Measurements from ENCODE around the gene PCAT6. TPM values are rescaled to one million over a fixed set of nuclear protein-coding genes. Genes with fewer than 3 reads are reported as not detected.

PCAT6 gene
- total RNA-seq, 1 experiment from 2014 or later: 4.8 TPM

GRCh38 chr1:202802998-202803932 is 7.5 kb upstream of the PCAT6 start:
- no peak overlapping the region for H2BK20ac ChIP-seq (ENCODE audit: low read depth, low read length, poor library complexity, severe bottlenecking)
- H3K4me1 ChIP-seq (ENCODE audit: insufficient read depth, low read length): peaks cover 2% of the 10 kb centered on the region; the same call in 1 of the 2 replicates
- no peak overlapping the region for H2BK120ac ChIP-seq (ENCODE audit: low read depth, low read length, poor library complexity, severe bottlenecking)
- no peak overlapping the region for H3K4ac ChIP-seq (ENCODE audit: low read depth, low read length)
- no peak overlapping the region for H2BK5ac ChIP-seq (ENCODE audit: insufficient read length, low read length)
- no peak overlapping the region for H4K91ac ChIP-seq (ENCODE audit: insufficient read length, low read depth, low read length)
- H3K14ac ChIP-seq (ENCODE audit: insufficient read depth, low read length): no peak overlapping the region
- no peak overlapping the region for H3K9ac ChIP-seq (ENCODE audit: extremely low read depth, insufficient read length, low read length)
- peaks cover 46 to 47% of the 10 kb centered on the region in 2 experiments for H3K4me1 Mint-ChIP-seq
- H3K56ac ChIP-seq (ENCODE audit: insufficient read length, low read depth, low read length): no peak overlapping the region
- no peak overlapping the region for H2BK12ac ChIP-seq (ENCODE audit: insufficient read length, low read depth, low read length)
- no peaks in the 10 kb centered on the region for H3K27me3 ChIP-seq (ENCODE audit: insufficient read depth, low read length)
- H3K27ac ChIP-seq (ENCODE audit: insufficient read length, low read depth, low read length): no peak overlapping the region
- no peak for DNase-seq
- TF ChIP-seq CTCF (conservative IDR thresholded peaks at IDR 0.05): no peak
- no peak overlapping the region for H2AFZ ChIP-seq (ENCODE audit: low read length)
- no peak overlapping the region for H4K5ac ChIP-seq (ENCODE audit: insufficient read length, low read depth, low read length)
- H3K4me2 ChIP-seq (ENCODE audit: insufficient read depth, insufficient read length, low read length): no peak overlapping the region
- peaks cover 11% of the 10 kb centered on the region for H3K23me2 ChIP-seq (ENCODE audit: insufficient read length, low read depth, low read length, poor library complexity, severe bottlenecking)
- peak overlapping the region in 1 of 2 experiments; percentile 51; a peak in 2 of 5 replicates for H3K4me3 Mint-ChIP-seq
- H3K27me3 Mint-ChIP-seq (ENCODE audit: low read depth): no peaks in the 10 kb centered on the region
- no peak overlapping the region for H3K18ac ChIP-seq (ENCODE audit: insufficient read length, low read depth, low read length)
- no CpG with 5 or more reads among the region's 15 CpGs for WGBS (ENCODE audit: extremely low coverage, insufficient read length, low lambda C conversion rate)
- H3K79me1 ChIP-seq (ENCODE audit: insufficient read depth, low read depth, low read length, poor library complexity, severe bottlenecking): no peaks in the 10 kb centered on the region
- no peak overlapping the region for H4K8ac ChIP-seq (replicated peaks; ENCODE audit: insufficient read length, low read depth, low read length)
- no peaks in the 10 kb centered on the region; a peak in 1 of 5 replicates for H3K9me3 Mint-ChIP-seq
- H4K20me1 ChIP-seq (ENCODE audit: control insufficient read depth, insufficient read depth, insufficient read length): no peaks in the 10 kb centered on the region
- H3K27ac Mint-ChIP-seq: peak overlapping the region in 2 of 3 experiments; percentile 64 to 77; a peak in 4 of 7 replicates
- no peaks in the 10 kb centered on the region for H3K9me3 ChIP-seq (ENCODE audit: control insufficient read depth, low read depth, low read length)
- H3K79me2 ChIP-seq (ENCODE audit: insufficient read depth, low read length): peaks cover 81% of the 10 kb centered on the region
- no peak overlapping the region for H3K23ac ChIP-seq (ENCODE audit: insufficient read length, low read depth, low read length)
- H2BK15ac ChIP-seq (ENCODE audit: low read depth, low read length): no peak overlapping the region
- no peak overlapping the region for H3T11ph ChIP-seq (ENCODE audit: low read length)
- no peak overlapping the region for H2AK5ac ChIP-seq (ENCODE audit: insufficient read length, low read length)
- H3K36me3 Mint-ChIP-seq (ENCODE audit: insufficient read depth in 1 of 3, low read depth in 3 of 3): peaks cover 13 to 26% (median 17%) of the 10 kb centered on the region in 3 experiments
